HepG2 (cell line): ENCODE data around the gene NTMT1. TPM values are rescaled to one million over a fixed set of nuclear protein-coding genes. Genes with fewer than 3 reads are reported as not detected.

Experiments
- ASH2L ChIP-seq: fragments of 300-600, 200-600 bp; sonication (generic); IDR thresholded peaks from 2 replicates; pipeline ENCODE4 v1.7.0; 2017; ENCODE audit warnings: low read depth, mild to moderate bottlenecking, moderate library complexity, mixed read lengths, low read length; ENCODE audit not compliant: insufficient read length
- ATF4 ChIP-seq, 2 experiments: fragments of 450-650 bp in 1 of 2; sonication (generic) in 1 of 2; formaldehyde crosslinking; IDR thresholded peaks; 2 replicates each; pipeline versions ENCODE4 v1.5.0 to v1.8.0; 2020 to 2022; ENCODE audit warnings: mild to moderate bottlenecking in 1 of 2, missing genetic modification reagents in 1 of 2
- CENPT ChIP-seq: sonication (generic); formaldehyde crosslinking; IDR thresholded peaks from 2 replicates; pipeline ENCODE4 v1.8.0; 2022; ENCODE audit warnings: low read depth, mild to moderate bottlenecking, moderate library complexity, missing genetic modification reagents
- HMGXB3 ChIP-seq: sonication (generic); formaldehyde crosslinking; IDR thresholded peaks from 2 replicates; pipeline ENCODE4 v1.4.0; 2020; ENCODE audit warnings: missing genetic modification reagents, borderline replicate concordance
- LCORL ChIP-seq, 2 experiments: fragments of 450-650 bp in 1 of 2; sonication (generic) in 1 of 2; formaldehyde crosslinking in 1 of 2; IDR thresholded peaks; 2 replicates each; pipeline versions ENCODE4 v1.5.0 to v1.6.1; 2017 to 2020; ENCODE audit warnings: antibody characterized with exemption in 1 of 2, missing genetic modification reagents in 1 of 2
- NFIB ChIP-seq: sonication (generic); formaldehyde crosslinking; IDR thresholded peaks from 2 replicates; pipeline ENCODE4 v1.9.0; 2021; ENCODE audit warnings: missing genetic modification reagents, mild to moderate bottlenecking, borderline replicate concordance
- PATZ1 ChIP-seq: sonication (generic); formaldehyde crosslinking; IDR thresholded peaks from 2 replicates; pipeline ENCODE4 v1.4.0; 2020; ENCODE audit warnings: missing genetic modification reagents
- ZNF12 ChIP-seq: sonication (generic); formaldehyde crosslinking; IDR thresholded peaks from 2 replicates; pipeline ENCODE4 v1.5.0; 2020; ENCODE audit warnings: missing genetic modification reagents
- ZXDC ChIP-seq: sonication (generic); formaldehyde crosslinking; IDR thresholded peaks from 2 replicates; pipeline ENCODE4 v1.5.0; 2020; ENCODE audit warnings: mild to moderate bottlenecking, missing genetic modification reagents
- polyA plus RNA-seq, 8 experiments: library from polyadenylated mRNA; depleted of rRNA in 3 of 8; stranded (reverse) in 7 of 8; unstranded in 1 of 8; fragments of >200 nt; fragmentation: Illumina TruSeq in 4 of 8; extraction: Trizol in 4 of 8; gene quantifications; 2 replicates each; pipeline versions ENCODE4 v1.2.1 to v1.2.3, GENCODE V29; 2011 to 2016; ENCODE audit warnings: low read depth in 4 of 8, missing spikeins in 1 of 8, mixed read lengths in 1 of 8; ENCODE audit not compliant: insufficient read depth in 1 of 8
- total RNA-seq, 5 experiments: library from RNA; depleted of rRNA; stranded (reverse); fragments of >200 nt; fragmentation: Illumina TruSeq; extraction: Trizol; gene quantifications; 2 replicates each; pipeline ENCODE4 v1.2.3, GENCODE V29; 2016; ENCODE audit warnings: low read depth in 1 of 5
- TF ChIP-seq, protein P1 (sequence below): sonication (generic); formaldehyde crosslinking; IDR thresholded peaks from 2 replicates; pipeline ENCODE4 v1.4.0; 2020; ENCODE audit warnings: missing genetic modification reagents

Gene NTMT1
- total and polyA plus RNA-seq, 2 of the 13 experiments (the other 11 are each of a cell fraction or from before 2014, with no cell fraction given): 49.1 to 53.8 TPM

GRCh38 chr9:129610473-129611306 lies 15.3 kb upstream of the NTMT1 start (continued):
- no peak for TF ChIP-seq LCORL (IDR thresholded peaks at IDR 0.05)
- no peak for TF ChIP-seq LCORL (CRISPR knock-in tag; IDR thresholded peaks at IDR 0.05)
- TF ChIP-seq, protein P1, sequence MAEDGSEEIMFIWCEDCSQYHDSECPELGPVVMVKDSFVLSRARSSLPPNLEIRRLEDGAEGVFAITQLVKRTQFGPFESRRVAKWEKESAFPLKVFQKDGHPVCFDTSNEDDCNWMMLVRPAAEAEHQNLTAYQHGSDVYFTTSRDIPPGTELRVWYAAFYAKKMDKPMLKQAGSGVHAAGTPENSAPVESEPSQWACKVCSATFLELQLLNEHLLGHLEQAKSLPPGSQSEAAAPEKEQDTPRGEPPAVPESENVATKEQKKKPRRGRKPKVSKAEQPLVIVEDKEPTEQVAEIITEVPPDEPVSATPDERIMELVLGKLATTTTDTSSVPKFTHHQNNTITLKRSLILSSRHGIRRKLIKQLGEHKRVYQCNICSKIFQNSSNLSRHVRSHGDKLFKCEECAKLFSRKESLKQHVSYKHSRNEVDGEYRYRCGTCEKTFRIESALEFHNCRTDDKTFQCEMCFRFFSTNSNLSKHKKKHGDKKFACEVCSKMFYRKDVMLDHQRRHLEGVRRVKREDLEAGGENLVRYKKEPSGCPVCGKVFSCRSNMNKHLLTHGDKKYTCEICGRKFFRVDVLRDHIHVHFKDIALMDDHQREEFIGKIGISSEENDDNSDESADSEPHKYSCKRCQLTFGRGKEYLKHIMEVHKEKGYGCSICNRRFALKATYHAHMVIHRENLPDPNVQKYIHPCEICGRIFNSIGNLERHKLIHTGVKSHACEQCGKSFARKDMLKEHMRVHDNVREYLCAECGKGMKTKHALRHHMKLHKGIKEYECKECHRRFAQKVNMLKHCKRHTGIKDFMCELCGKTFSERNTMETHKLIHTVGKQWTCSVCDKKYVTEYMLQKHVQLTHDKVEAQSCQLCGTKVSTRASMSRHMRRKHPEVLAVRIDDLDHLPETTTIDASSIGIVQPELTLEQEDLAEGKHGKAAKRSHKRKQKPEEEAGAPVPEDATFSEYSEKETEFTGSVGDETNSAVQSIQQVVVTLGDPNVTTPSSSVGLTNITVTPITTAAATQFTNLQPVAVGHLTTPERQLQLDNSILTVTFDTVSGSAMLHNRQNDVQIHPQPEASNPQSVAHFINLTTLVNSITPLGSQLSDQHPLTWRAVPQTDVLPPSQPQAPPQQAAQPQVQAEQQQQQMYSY (CRISPR knock-in tag): no peak
- TF ChIP-seq ZXDC (CRISPR knock-in tag): no peak; the same call in 1 of the 2 replicates
- no peak for TF ChIP-seq CENPT (CRISPR knock-in tag)
- TF ChIP-seq PATZ1 (CRISPR knock-in tag): peak; percentile 67
- TF ChIP-seq ATF4 (CRISPR knock-in tag; IDR thresholded peaks at IDR 0.05): no peak
- TF ChIP-seq ASH2L: peak; percentile 49
- TF ChIP-seq ZNF12 (CRISPR knock-in tag): no peak
- no peak for TF ChIP-seq NFIB (CRISPR knock-in tag)
- TF ChIP-seq HMGXB3 (CRISPR knock-in tag): no peak
